ENCODE data around the gene SND1. TPM values are rescaled to one million over a fixed set of nuclear protein-coding genes. Genes with fewer than 3 reads are reported as not detected.

SND1 gene
- total RNA-seq, 1 experiment from 2014 or later: 172 TPM

GRCh38 chr7:128037880-128038619 lies 386.1 kb downstream of the SND1 start:
- H3K4me3 ChIP-seq: no peak overlapping the region
- DNase-seq (ENCODE audit: low read depth in 1 of 2, low spot score in 2 of 2): no peak
- H3K9me3 ChIP-seq (replicated peaks): no peaks in the 10 kb centered on the region
- H3K27ac ChIP-seq: no peak overlapping the region
- peaks cover 11% of the 10 kb centered on the region for H3K36me3 ChIP-seq
- peaks cover 11% of the 10 kb centered on the region for H3K4me1 ChIP-seq (replicated peaks)
- no peaks in the 10 kb centered on the region for H3K27me3 ChIP-seq (replicated peaks)

- peaks cover 11% of the 10 kb centered on the region for H3K4me1 ChIP-seq (replicated peaks)
- no peak overlapping the region for H3K27ac ChIP-seq
- DNase-seq (ENCODE audit: low read depth in 1 of 2, low spot score in 2 of 2): no peak
- H3K9me3 ChIP-seq (replicated peaks): no peaks in the 10 kb centered on the region
- no peaks in the 10 kb centered on the region for H3K27me3 ChIP-seq (replicated peaks)
- H3K36me3 ChIP-seq: peaks cover 11% of the 10 kb centered on the region
- H3K4me3 ChIP-seq: no peak overlapping the region
Observed at GRCh38 chr7:128039544-128039953, 387.6 kb downstream of the SND1 start.

GRCh38 chr7:128040205-128040604 lies 388.2 kb downstream of the SND1 start:
- no peak for DNase-seq (ENCODE audit: low read depth in 1 of 2, low spot score in 2 of 2)
- peaks cover 7% of the 10 kb centered on the region for H3K36me3 ChIP-seq
- no peaks in the 10 kb centered on the region for H3K27me3 ChIP-seq (replicated peaks)
- no peak overlapping the region for H3K27ac ChIP-seq
- no peaks in the 10 kb centered on the region for H3K9me3 ChIP-seq (replicated peaks)
- H3K4me3 ChIP-seq: no peak overlapping the region
- H3K4me1 ChIP-seq (replicated peaks): peaks cover 11% of the 10 kb centered on the region

- Histone ChIP-seq H3K4me1 (replicated peaks) (peaks cover 11% of the 10 kb centered on the region), H3K27ac (no peak overlapping the region), H3K9me3 (replicated peaks) (no peaks in the 10 kb centered on the region), H3K4me3 (no peak overlapping the region), H3K27me3 (replicated peaks) (no peaks in the 10 kb centered on the region), H3K36me3 (peaks cover 3% of the 10 kb centered on the region; the same call in 1 of the 2 replicates)
- peak in 1 of 2 experiments; percentile 50 for DNase-seq (ENCODE audit: low read depth in 1 of 2, low spot score in 2 of 2)
Observed at GRCh38 chr7:128041203-128041602, 389.2 kb downstream of the SND1 start.

GRCh38 chr7:128042012-128042411 lies 390.0 kb downstream of the SND1 start:
- Histone ChIP-seq H3K27ac (no peak overlapping the region), H3K4me1 (replicated peaks) (peaks cover 11% of the 10 kb centered on the region), H3K27me3 (replicated peaks) (no peaks in the 10 kb centered on the region), H3K4me3 (no peak overlapping the region), H3K9me3 (replicated peaks) (no peaks in the 10 kb centered on the region), H3K36me3 (peaks cover 3% of the 10 kb centered on the region; the same call in 1 of the 2 replicates)
- no peak for DNase-seq (ENCODE audit: low read depth in 1 of 2, low spot score in 2 of 2)

GRCh38 chr7:128044064-128044463 lies 392.1 kb downstream of the SND1 start:
- H3K9me3 ChIP-seq (replicated peaks): no peaks in the 10 kb centered on the region
- H3K4me3 ChIP-seq: no peak overlapping the region
- peaks cover 3% of the 10 kb centered on the region; the same call in 1 of the 2 replicates for H3K36me3 ChIP-seq
- no peak overlapping the region for H3K27ac ChIP-seq
- peaks cover 11% of the 10 kb centered on the region for H3K4me1 ChIP-seq (replicated peaks)
- H3K27me3 ChIP-seq (replicated peaks): no peaks in the 10 kb centered on the region
- DNase-seq (ENCODE audit: low read depth in 1 of 2, low spot score in 2 of 2): no peak

- DNase-seq (ENCODE audit: low read depth in 1 of 2, low spot score in 2 of 2): no peak
Observed at GRCh38 chr7:128045158-128045557, 393.2 kb downstream of the SND1 start.

GRCh38 chr7:128045766-128046165 lies 393.8 kb downstream of the SND1 start:
- Histone ChIP-seq H3K4me1 (replicated peaks) (peaks cover 9% of the 10 kb centered on the region), H3K27me3 (replicated peaks) (no peaks in the 10 kb centered on the region), H3K27ac (no peak overlapping the region), H3K36me3 (peaks cover 3% of the 10 kb centered on the region; the same call in 1 of the 2 replicates), H3K9me3 (replicated peaks) (no peaks in the 10 kb centered on the region), H3K4me3 (no peak overlapping the region)
- no peak for DNase-seq (ENCODE audit: low read depth in 1 of 2, low spot score in 2 of 2)

More at GRCh38 chr7:128045158-128045557, 393.2 kb downstream of the SND1 start:
- H3K27ac ChIP-seq: no peak overlapping the region
- peaks cover 3% of the 10 kb centered on the region; the same call in 1 of the 2 replicates for H3K36me3 ChIP-seq
- peaks cover 11% of the 10 kb centered on the region for H3K4me1 ChIP-seq (replicated peaks)
- H3K4me3 ChIP-seq: no peak overlapping the region
- H3K27me3 ChIP-seq (replicated peaks): no peaks in the 10 kb centered on the region
- H3K9me3 ChIP-seq (replicated peaks): no peaks in the 10 kb centered on the region

- DNase-seq (ENCODE audit: low read depth in 1 of 2, low spot score in 2 of 2): no peak
- no peaks in the 10 kb centered on the region for H3K9me3 ChIP-seq (replicated peaks)
- H3K27me3 ChIP-seq (replicated peaks): no peaks in the 10 kb centered on the region
- peaks cover 3% of the 10 kb centered on the region; the same call in 1 of the 2 replicates for H3K36me3 ChIP-seq
- H3K4me3 ChIP-seq: no peak overlapping the region
- peaks cover 20% of the 10 kb centered on the region for H3K4me1 ChIP-seq (replicated peaks)
- no peak overlapping the region for H3K27ac ChIP-seq
Observed at GRCh38 chr7:128052404-128052803, 400.4 kb downstream of the SND1 start.

GRCh38 chr7:128053023-128053422 lies 401.0 kb downstream of the SND1 start:
- no peak for DNase-seq (ENCODE audit: low read depth in 1 of 2, low spot score in 2 of 2)
- H3K36me3 ChIP-seq: peaks cover 3% of the 10 kb centered on the region; the same call in 1 of the 2 replicates
- H3K4me1 ChIP-seq (replicated peaks): peaks cover 23% of the 10 kb centered on the region
- no peak overlapping the region for H3K4me3 ChIP-seq
- no peaks in the 10 kb centered on the region for H3K27me3 ChIP-seq (replicated peaks)
- H3K27ac ChIP-seq: no peak overlapping the region
- no peaks in the 10 kb centered on the region for H3K9me3 ChIP-seq (replicated peaks)

- Histone ChIP-seq H3K27ac (no peak overlapping the region), H3K4me3 (no peak overlapping the region), H3K36me3 (peaks cover 3% of the 10 kb centered on the region; the same call in 1 of the 2 replicates), H3K9me3 (replicated peaks) (no peaks in the 10 kb centered on the region), H3K27me3 (replicated peaks) (no peaks in the 10 kb centered on the region), H3K4me1 (replicated peaks) (peaks cover 23% of the 10 kb centered on the region)
- DNase-seq (ENCODE audit: low read depth in 1 of 2, low spot score in 2 of 2): no peak
Observed at GRCh38 chr7:128053991-128054390, 402.0 kb downstream of the SND1 start.

GRCh38 chr7:128054511-128054910 lies 402.5 kb downstream of the SND1 start:
- Histone ChIP-seq H3K27ac (no peak overlapping the region), H3K36me3 (peaks cover 3% of the 10 kb centered on the region; the same call in 1 of the 2 replicates), H3K4me1 (replicated peaks) (peaks cover 23% of the 10 kb centered on the region), H3K9me3 (replicated peaks) (no peaks in the 10 kb centered on the region), H3K4me3 (no peak overlapping the region), H3K27me3 (replicated peaks) (no peaks in the 10 kb centered on the region)
- DNase-seq (ENCODE audit: low read depth in 1 of 2, low spot score in 2 of 2): no peak

- Histone ChIP-seq H3K4me1 (replicated peaks) (peaks cover 23% of the 10 kb centered on the region), H3K36me3 (0 out of 2 replicates have a peak, but pooled peaks cover 3% of the 10 kb centered on the region), H3K4me3 (no peak overlapping the region), H3K27me3 (replicated peaks) (no peaks in the 10 kb centered on the region), H3K9me3 (replicated peaks) (no peaks in the 10 kb centered on the region), H3K27ac (peak overlapping the region; percentile 43; the same call in 1 of the 2 replicates)
- no peak for DNase-seq (ENCODE audit: low read depth in 1 of 2, low spot score in 2 of 2)
Observed at GRCh38 chr7:128055637-128056036, 403.6 kb downstream of the SND1 start.

- H3K36me3 ChIP-seq: 0 out of 2 replicates have a peak, but pooled peaks cover 3% of the 10 kb centered on the region
- no peak overlapping the region for H3K4me3 ChIP-seq
- H3K9me3 ChIP-seq (replicated peaks): no peaks in the 10 kb centered on the region
- peak; percentile 64 to 68 for DNase-seq (ENCODE audit: low read depth in 1 of 2, low spot score in 2 of 2)
- peak overlapping the region; percentile 43 for H3K27ac ChIP-seq
- peaks cover 23% of the 10 kb centered on the region for H3K4me1 ChIP-seq (replicated peaks)
- H3K27me3 ChIP-seq (replicated peaks): no peaks in the 10 kb centered on the region
Observed at GRCh38 chr7:128056901-128057300, 404.9 kb downstream of the SND1 start.
